ENCODE measurements around the gene KRT72.

The KRT72 gene

DNA sequence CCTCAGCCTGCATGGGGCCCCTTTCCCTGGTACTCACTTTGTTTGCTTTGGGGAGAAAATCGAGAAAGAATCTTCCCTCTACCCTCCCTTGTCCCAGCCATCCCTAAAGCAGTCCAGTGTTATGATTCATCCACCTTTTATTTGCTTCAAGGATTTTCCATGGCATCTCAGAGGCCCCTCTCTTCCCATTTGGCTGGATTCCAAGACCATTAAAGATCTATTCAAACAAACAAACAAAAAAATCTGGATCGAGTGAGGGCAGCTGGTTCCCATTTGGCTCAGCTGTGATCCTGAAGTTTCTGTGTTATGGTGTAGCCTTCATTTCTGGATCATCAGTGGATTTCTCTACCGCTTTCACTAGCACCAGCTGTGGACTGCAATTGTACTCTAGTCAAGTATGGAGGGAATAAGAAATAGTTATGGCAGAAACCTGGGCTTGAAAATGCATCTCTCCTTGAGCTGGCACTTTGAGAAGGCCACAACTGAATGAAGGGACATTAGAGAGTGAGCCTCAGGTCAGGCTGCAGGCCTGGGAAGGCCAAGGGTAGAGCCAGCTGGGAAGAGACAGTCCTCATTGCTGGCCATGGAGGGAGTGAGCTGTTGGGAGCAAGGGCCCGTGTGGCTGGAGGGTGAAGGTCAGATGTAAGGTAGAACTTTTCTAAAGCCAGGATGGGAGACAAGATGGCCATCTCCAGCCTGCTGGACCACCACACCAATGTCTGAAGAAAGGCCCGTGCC lies 62.0 kb downstream of the KRT72 start:
- DNase-seq = no peak

DNA sequence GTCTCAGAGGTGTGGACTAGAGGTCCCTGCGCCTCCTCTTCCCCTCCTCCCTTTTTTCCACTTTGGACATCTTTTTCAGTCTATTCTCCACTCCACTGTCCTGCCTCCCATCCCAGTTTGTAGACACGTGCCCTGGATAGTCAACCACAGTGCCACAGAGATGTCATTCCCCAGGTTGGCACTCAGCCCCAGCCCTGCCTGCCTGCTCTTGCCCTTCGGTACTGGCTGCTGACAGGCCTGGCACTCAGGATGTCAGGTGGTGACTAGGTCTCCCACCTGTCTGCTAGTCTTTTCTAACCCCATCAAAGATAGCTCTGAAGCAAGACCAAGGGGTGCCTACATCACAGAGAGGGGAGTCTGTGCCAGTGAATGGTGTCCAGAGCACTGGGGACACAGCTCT lies 64.2 kb downstream of the KRT72 start:
- no peak for DNase-seq
